GM19452 (cell line): Measurements from ENCODE around the gene ARGLU1.

Experiments used
- ATAC-seq: cut with Tn5 transposase; IDR thresholded peaks from one replicate; pipeline ENCODE4 v1.9.1; 2021; ENCODE audit not compliant: unreplicated experiment

The ARGLU1 gene

DNA sequence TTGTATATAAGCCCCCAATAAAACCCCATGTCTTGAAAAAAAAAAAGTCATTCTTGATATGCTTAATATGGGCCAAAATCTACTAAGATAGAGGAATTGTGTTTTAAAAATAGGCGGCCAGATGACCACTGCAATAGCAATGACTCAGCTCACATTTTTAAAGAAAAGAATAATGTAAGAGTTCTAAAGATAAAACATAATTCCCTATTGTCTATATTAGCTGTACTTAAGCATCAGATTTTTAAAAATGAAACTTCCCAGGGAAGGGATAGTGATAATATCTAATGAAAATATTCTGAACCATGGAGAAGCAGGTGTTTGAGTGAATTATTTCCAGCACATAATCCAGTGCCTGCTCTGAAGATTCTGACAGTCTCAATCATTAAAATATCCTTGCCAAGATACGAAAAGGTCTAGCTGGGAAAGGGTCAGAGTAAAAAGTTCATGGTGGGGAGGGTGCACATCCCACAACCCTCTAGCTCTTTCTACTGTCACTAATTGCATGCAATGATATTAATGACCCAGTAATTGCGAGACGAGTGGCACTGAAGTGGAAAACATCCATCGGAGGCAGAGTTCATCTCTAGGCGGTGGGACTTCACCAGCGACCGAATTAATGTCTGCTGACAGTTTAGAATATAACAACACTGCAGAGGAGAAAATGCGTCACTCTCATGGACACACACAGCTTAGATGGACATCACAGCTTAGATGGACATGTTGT lies 64.0 kb downstream of the ARGLU1 start:
- ATAC-seq: no peak

GRCh38 chr13:106503272-106503671 lies 64.7 kb downstream of the ARGLU1 start:
- no peak for ATAC-seq

- no peak for ATAC-seq
These were observed 67.5 kb downstream of the ARGLU1 start for GRCh38 chr13:106500445-106500844.

GRCh38 chr13:106499896-106500295 lies 68.0 kb downstream of the ARGLU1 start:
- no peak for ATAC-seq

- no peak for ATAC-seq
These were observed 68.8 kb downstream of the ARGLU1 start for GRCh38 chr13:106499113-106499512.

- ATAC-seq: no peak
These were observed 69.4 kb downstream of the ARGLU1 start for GRCh38 chr13:106498571-106498970.

DNA sequence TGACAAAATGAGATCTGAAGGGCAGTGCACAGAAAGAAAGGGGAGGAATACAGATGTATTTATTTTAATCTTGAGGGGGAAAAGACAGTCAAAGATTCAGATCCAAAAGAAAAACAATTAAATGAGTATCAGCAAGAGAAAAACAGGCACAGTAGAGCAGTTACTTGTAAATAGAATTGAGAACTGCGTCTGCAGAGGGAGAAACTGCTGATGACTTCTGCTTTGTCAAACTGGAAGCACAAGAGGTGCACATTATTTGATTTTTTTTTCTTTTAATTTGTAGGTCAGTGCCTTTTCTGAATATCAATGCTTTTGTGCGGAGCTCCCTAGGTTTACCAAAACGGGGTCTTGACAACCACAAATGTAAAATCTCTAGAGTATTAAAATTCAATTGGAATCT lies 69.8 kb downstream of the ARGLU1 start:
- ATAC-seq: no peak

GRCh38 chr13:106497079-106497478 lies 70.9 kb downstream of the ARGLU1 start:
- no peak for ATAC-seq

DNA sequence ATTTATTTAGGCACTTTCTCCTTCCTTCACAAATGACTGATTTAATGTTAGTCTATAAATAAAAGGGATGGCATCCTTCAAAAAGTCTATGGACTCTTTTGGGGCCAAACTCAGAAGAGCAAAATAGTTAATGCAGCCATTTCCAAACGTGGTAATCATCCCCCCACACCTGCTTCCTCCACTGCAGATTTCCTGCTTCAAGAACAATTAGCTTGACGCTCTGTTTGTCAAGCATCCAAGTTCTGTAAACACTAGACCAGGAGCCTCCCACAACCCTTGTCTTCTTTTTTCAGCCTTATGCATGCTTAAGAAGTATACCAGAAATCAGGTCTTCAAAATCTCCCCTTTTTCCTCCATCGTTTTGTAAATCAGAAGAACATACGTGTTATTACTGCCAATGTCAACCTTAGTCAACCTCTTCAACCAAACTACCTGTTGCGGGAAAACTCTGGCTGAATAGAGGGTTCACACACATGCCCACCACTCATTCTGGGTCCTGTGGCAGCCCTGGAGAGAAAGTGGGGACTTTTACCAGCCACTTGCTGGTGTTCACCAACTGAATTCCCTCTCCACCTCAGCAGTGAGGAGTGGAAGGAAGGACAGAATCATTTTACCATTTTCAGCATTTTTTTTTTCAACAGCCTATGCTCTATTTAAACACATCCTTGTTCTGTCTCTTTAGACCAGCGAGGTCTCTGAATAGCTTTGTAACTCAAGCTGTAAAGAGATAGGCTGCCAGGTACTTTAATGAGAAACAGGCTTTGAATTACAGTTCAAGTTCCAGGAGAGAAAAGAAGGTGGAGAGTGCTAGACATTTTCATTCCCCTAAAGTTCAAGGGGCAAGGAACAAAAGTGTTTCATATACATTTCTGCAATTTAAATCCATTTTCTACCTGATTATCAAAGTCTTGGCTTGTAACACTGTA lies 71.6 kb downstream of the ARGLU1 start:
- ATAC-seq: no peak

GRCh38 chr13:106494936-106495335 lies 73.0 kb downstream of the ARGLU1 start:
- ATAC-seq: no peak

DNA sequence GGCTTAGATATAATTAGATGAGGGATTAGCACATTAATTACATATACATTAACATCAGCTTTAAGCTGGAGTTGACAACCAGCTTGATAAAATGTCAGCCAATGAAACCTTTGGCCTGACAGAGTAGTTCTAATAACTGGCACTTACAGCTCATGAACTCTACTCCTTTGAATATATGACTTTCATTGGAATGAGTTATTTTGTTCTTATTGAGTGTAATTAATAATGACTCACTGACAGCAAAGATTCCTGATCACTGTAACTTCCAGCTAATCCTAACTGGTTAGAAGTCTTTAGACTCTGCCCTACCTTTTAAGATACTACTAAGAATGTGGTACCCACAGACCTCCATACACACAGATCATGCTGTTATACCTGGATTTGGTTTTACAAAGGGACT lies 73.4 kb downstream of the ARGLU1 start:
- ATAC-seq: no peak

DNA sequence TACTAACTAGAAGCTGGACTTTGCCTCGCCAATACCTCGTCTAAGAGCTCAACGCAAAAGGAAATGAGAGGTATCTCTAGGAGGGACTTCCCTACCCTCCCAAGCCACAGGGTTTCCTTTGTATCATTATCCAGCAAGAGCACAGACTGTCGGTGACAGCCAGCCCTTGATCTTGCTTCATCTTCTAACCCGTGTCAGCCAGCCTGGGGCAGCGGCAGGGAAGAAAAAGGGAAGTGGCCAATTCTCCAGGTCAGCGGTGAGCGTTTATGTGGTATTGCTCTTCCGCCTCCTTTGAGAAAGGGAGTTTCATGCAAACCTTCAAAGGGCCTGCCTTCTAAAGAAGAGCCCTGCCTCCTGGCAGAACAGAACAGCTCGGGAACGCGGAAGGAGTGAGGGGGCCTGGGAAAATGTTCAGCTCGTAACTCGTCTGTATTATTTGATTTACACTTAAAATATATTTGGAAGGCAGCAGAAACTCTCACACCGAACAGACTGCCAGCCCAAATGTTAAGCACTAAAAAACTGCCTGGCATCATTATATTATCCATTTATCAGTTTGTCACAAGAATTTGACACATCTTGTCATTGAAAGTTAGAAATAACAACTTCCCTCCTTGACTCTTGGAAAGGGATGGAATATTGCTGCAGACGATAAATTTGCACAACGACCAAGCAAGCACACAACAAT lies 74.3 kb downstream of the ARGLU1 start:
- ATAC-seq: peak; percentile 90

- ATAC-seq: no peak
These were observed 75.1 kb downstream of the ARGLU1 start for GRCh38 chr13:106492588-106493475.

DNA sequence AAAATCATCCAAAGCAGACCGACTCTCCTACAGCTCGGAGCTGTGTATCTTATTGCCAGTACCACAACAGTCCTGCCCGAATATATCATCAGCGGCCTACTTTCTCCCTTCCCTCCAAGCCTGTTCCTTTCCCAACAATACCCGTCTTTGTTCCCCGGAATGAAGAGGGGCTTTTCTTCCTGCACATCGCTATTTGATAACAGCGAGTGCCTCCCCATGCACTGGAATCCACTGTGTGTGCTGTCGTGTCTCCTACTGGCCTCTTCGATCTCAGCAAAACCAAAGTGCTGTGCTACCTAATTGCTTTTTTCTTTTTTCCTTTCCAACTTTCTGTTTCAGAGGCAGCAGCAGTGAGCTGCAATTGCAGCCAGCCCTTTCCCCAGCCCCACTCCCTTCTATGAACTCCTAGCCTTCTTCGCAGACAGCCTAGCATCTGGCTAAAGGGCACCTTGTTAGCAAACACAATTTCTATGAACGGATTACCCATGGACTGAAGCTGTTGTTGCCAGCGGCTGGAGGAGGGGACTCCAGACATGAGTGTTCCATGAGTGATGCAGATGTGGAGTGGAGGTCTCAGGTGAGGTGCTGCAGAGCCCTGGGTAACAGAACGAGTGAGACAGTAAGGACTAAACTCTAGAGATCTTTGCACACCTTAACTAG lies 75.9 kb downstream of the ARGLU1 start:
- no peak for ATAC-seq
